ENCODE results near the gene KLRB1.
"Not testable (repeated sequence)": the region's sequence is repeated elsewhere in the genome, so short reads cannot be mapped to it uniquely, and the experiment has no call there.

KLRB1 gene

GRCh38 chr12:9564418-9564817 is 43.3 kb downstream of the KLRB1 start:
- not testable (repeated sequence) for H2AFZ ChIP-seq (ENCODE audit: low read depth, low read length); H3K27ac ChIP-seq (ENCODE audit: low read length); H3K27me3 ChIP-seq (ENCODE audit: insufficient read depth, low read length, poor library complexity); H3K4me3 ChIP-seq (ENCODE audit: low read depth in 1 of 2, low read length in 2 of 2); H3K79me2 ChIP-seq (ENCODE audit: insufficient read depth, low read length); H4K20me1 ChIP-seq (ENCODE audit: insufficient read depth, low read length); H3K36me3 ChIP-seq (ENCODE audit: insufficient read depth, low read length); H3K9me3 ChIP-seq (ENCODE audit: insufficient read depth, low read length, severe bottlenecking); H3K4me1 ChIP-seq (ENCODE audit: insufficient read depth, low read length); H3K4me2 ChIP-seq (ENCODE audit: insufficient read depth, low read length); ATAC-seq (ENCODE audit: insufficient read depth, low read depth); H3K9ac ChIP-seq (ENCODE audit: low read depth, low read length); DNase-seq

GRCh38 chr12:9562841-9563453 is 44.8 kb downstream of the KLRB1 start:
- H3K9me3 ChIP-seq (ENCODE audit: insufficient read depth, low read length, severe bottlenecking); H2AFZ ChIP-seq (ENCODE audit: low read depth, low read length); H4K20me1 ChIP-seq (ENCODE audit: insufficient read depth, low read length); H3K79me2 ChIP-seq (ENCODE audit: insufficient read depth, low read length); DNase-seq; H3K9ac ChIP-seq (ENCODE audit: low read depth, low read length); H3K27ac ChIP-seq (ENCODE audit: low read length); H3K4me3 ChIP-seq (ENCODE audit: low read depth in 1 of 2, low read length in 2 of 2); ATAC-seq (ENCODE audit: insufficient read depth, low read depth); H3K4me1 ChIP-seq (ENCODE audit: insufficient read depth, low read length); H3K4me2 ChIP-seq (ENCODE audit: insufficient read depth, low read length); H3K27me3 ChIP-seq (ENCODE audit: insufficient read depth, low read length, poor library complexity); H3K36me3 ChIP-seq (ENCODE audit: insufficient read depth, low read length): not testable (repeated sequence)

GRCh38 chr12:9545489-9545888 is 62.2 kb downstream of the KLRB1 start:
- ATAC-seq (ENCODE audit: insufficient read depth, low read depth); H3K4me1 ChIP-seq (ENCODE audit: insufficient read depth, low read length); H3K27me3 ChIP-seq (ENCODE audit: insufficient read depth, low read length, poor library complexity); H3K36me3 ChIP-seq (ENCODE audit: insufficient read depth, low read length); H3K27ac ChIP-seq (ENCODE audit: low read length); H2AFZ ChIP-seq (ENCODE audit: low read depth, low read length); H3K4me2 ChIP-seq (ENCODE audit: insufficient read depth, low read length); H3K4me3 ChIP-seq (ENCODE audit: low read depth in 1 of 2, low read length in 2 of 2); H3K9ac ChIP-seq (ENCODE audit: low read depth, low read length); H3K9me3 ChIP-seq (ENCODE audit: insufficient read depth, low read length, severe bottlenecking); H4K20me1 ChIP-seq (ENCODE audit: insufficient read depth, low read length); DNase-seq; H3K79me2 ChIP-seq (ENCODE audit: insufficient read depth, low read length): not testable (repeated sequence)

Data from DND-41 (cell line).